WTC11 (cell line): ENCODE data around the gene RABL6. TPM values are rescaled to one million over a fixed set of nuclear protein-coding genes. Genes with fewer than 3 reads are reported as not detected.

ENCODE experiments used
- ATAC-seq: fragments of 200-7000 bp; cut with Tn5 transposase; 2 replicates; pipeline ENCODE4 v1.10.0; 2021; ENCODE audit warnings: mild to moderate bottlenecking, moderate library complexity
- CTCF ChIA-PET: fragments of 300-600 bp; sonication (Branson Sonifier 250); formaldehyde crosslinking; loops from one replicate; lab custom pipeline; 2021; ENCODE audit warnings: antibody characterized with exemption; lab: Charles Lee
- POLR2A ChIA-PET: fragments of 350-600 bp; sonication (Branson Sonifier 250); formaldehyde crosslinking; loops from one replicate; lab custom pipeline; 2021; ENCODE audit warnings: antibody characterized with exemption; lab: Charles Lee
- DNase-seq: peaks from one replicate; pipeline ENCODE4 v3.0.0; 2021; ENCODE audit warnings: low spot score
- H3K27ac Mint-ChIP-seq: 2 replicates; pipeline ENCODE4 v1.8.0; 2021; ENCODE audit warnings: mixed read lengths
- H3K27me3 Mint-ChIP-seq: 2 replicates; pipeline ENCODE4 v1.8.0; 2021; ENCODE audit warnings: low read depth, mild to moderate bottlenecking, moderate library complexity, mixed read lengths
- H3K36me3 Mint-ChIP-seq: 2 replicates; pipeline ENCODE4 v1.8.0; 2021; ENCODE audit warnings: mixed read lengths
- H3K4me1 Mint-ChIP-seq: 2 replicates; pipeline ENCODE4 v1.8.0; 2022; ENCODE audit warnings: mixed read lengths
- H3K4me3 Mint-ChIP-seq: 2 replicates; pipeline ENCODE4 v1.8.0; 2021; ENCODE audit warnings: mild to moderate bottlenecking, moderate library complexity, mixed read lengths
- H3K9me3 Mint-ChIP-seq: 2 replicates; pipeline ENCODE4 v1.8.0; 2021; ENCODE audit warnings: mixed read lengths
- ATF1 ChIP-seq: sonication (generic); formaldehyde crosslinking; IDR thresholded peaks from 2 replicates; pipeline ENCODE4 v1.8.1; 2023; ENCODE audit warnings: mild to moderate bottlenecking, moderate library complexity, missing genetic modification reagents
- ATF3 ChIP-seq: sonication (generic); formaldehyde crosslinking; conservative IDR thresholded peaks from 2 replicates; pipeline ENCODE4 v1.8.1; 2022; ENCODE audit warnings: mild to moderate bottlenecking, missing genetic modification reagents
- E2F1 ChIP-seq: sonication (generic); formaldehyde crosslinking; IDR thresholded peaks from 2 replicates; pipeline ENCODE4 v1.8.0; 2022; ENCODE audit warnings: mild to moderate bottlenecking, missing genetic modification reagents
- EMX1 ChIP-seq: fragments of 250-450 bp; sonication (Bioruptor Pico); IDR thresholded peaks from 2 replicates; pipeline ENCODE4 v1.8.0; 2021; ENCODE audit warnings: mild to moderate bottlenecking
- FOXJ3 ChIP-seq: sonication (generic); formaldehyde crosslinking; IDR thresholded peaks from 2 replicates; pipeline ENCODE4 v1.9.0; 2021; ENCODE audit warnings: missing genetic modification reagents, mild to moderate bottlenecking, borderline replicate concordance
- FOXP1 ChIP-seq: sonication (generic); formaldehyde crosslinking; IDR thresholded peaks from 2 replicates; pipeline ENCODE4 v1.8.0; 2022; ENCODE audit warnings: missing genetic modification reagents, mild to moderate bottlenecking, moderate library complexity, borderline replicate concordance
- IRF2 ChIP-seq: sonication (generic); formaldehyde crosslinking; IDR thresholded peaks from 2 replicates; pipeline ENCODE4 v1.8.0; 2022; ENCODE audit warnings: low read depth, missing genetic modification reagents, borderline replicate concordance
- JAZF1 ChIP-seq: fragments of 250-450 bp; sonication (Bioruptor Pico); IDR thresholded peaks from 2 replicates; pipeline ENCODE4 v1.9.0; 2021; ENCODE audit warnings: moderate library complexity, mild to moderate bottlenecking, inconsistent platforms
- NFYB ChIP-seq: sonication (generic); formaldehyde crosslinking; conservative IDR thresholded peaks from 2 replicates; pipeline ENCODE4 v1.8.0; 2022; ENCODE audit warnings: low read depth, missing genetic modification reagents
- RELA ChIP-seq: sonication (generic); formaldehyde crosslinking; IDR thresholded peaks from 2 replicates; pipeline ENCODE4 v1.8.1; 2022; ENCODE audit warnings: missing genetic modification reagents, mild to moderate bottlenecking, borderline replicate concordance
- STAT6 ChIP-seq: sonication (generic); formaldehyde crosslinking; conservative IDR thresholded peaks from 2 replicates; pipeline ENCODE4 v1.8.1; 2023; ENCODE audit warnings: mild to moderate bottlenecking, low read depth, missing genetic modification reagents, moderate library complexity
- TEAD1 ChIP-seq: sonication (generic); formaldehyde crosslinking; IDR thresholded peaks from 2 replicates; pipeline ENCODE4 v1.8.0; 2022; ENCODE audit warnings: mild to moderate bottlenecking, missing genetic modification reagents
- USF2 ChIP-seq: sonication (generic); formaldehyde crosslinking; IDR thresholded peaks from 2 replicates; pipeline ENCODE4 v1.8.1; 2023; ENCODE audit warnings: mild to moderate bottlenecking, missing genetic modification reagents, moderate library complexity
- ZNF263 ChIP-seq: sonication (generic); formaldehyde crosslinking; IDR thresholded peaks from 2 replicates; pipeline ENCODE4 v1.8.1; 2022; ENCODE audit warnings: low read depth, mild to moderate bottlenecking, moderate library complexity, missing genetic modification reagents
- total RNA-seq: library from RNA; stranded (reverse); gene quantifications from 3 replicates; pipeline ENCODE4 v1.2.3, GENCODE V29; 2021
- TF ChIP-seq, protein P1 (sequence below): fragments of 250-450 bp; sonication (Bioruptor Pico); IDR thresholded peaks from 2 replicates; pipeline ENCODE4 v1.8.0; 2021; ENCODE audit warnings: mild to moderate bottlenecking
- TF ChIP-seq, protein P2 (sequence below): sonication (generic); formaldehyde crosslinking; IDR thresholded peaks from 2 replicates; pipeline ENCODE4 v1.8.1; 2022; ENCODE audit warnings: mild to moderate bottlenecking, missing genetic modification reagents, moderate library complexity, borderline replicate concordance
- TF ChIP-seq, protein P3 (sequence below): fragments of 250-450 bp; sonication (Bioruptor Pico); IDR thresholded peaks from 2 replicates; pipeline ENCODE4 v1.9.0; 2021; ENCODE audit warnings: moderate library complexity, mild to moderate bottlenecking, inconsistent platforms, borderline replicate concordance
- TF ChIP-seq, protein P4 (sequence below): sonication (generic); formaldehyde crosslinking; IDR thresholded peaks from 2 replicates; pipeline ENCODE4 v1.8.1; 2023; ENCODE audit warnings: mild to moderate bottlenecking, missing genetic modification reagents, borderline replicate concordance
- TF ChIP-seq, protein P5 (sequence below): fragments of 250-450 bp; sonication (Bioruptor Pico); IDR thresholded peaks from 2 replicates; pipeline ENCODE4 v1.9.0; 2021; ENCODE audit warnings: mild to moderate bottlenecking

RABL6 gene
- total RNA-seq, 1 experiment from 2014 or later = 171 TPM

- TF ChIP-seq USF2 (CRISPR knock-in tag) (no peak), RELA (no peak), FOXP1 (CRISPR knock-in tag) (no peak), IRF2 (CRISPR knock-in tag) (no peak), EMX1 (no peak), ZNF263 (no peak), NFYB (CRISPR knock-in tag) (no peak), FOXJ3 (no peak)
- TF ChIP-seq, protein P1, sequence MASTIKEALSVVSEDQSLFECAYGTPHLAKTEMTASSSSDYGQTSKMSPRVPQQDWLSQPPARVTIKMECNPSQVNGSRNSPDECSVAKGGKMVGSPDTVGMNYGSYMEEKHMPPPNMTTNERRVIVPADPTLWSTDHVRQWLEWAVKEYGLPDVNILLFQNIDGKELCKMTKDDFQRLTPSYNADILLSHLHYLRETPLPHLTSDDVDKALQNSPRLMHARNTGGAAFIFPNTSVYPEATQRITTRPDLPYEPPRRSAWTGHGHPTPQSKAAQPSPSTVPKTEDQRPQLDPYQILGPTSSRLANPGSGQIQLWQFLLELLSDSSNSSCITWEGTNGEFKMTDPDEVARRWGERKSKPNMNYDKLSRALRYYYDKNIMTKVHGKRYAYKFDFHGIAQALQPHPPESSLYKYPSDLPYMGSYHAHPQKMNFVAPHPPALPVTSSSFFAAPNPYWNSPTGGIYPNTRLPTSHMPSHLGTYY (CRISPR knock-in tag) = no peak
- TF ChIP-seq, protein P2, sequence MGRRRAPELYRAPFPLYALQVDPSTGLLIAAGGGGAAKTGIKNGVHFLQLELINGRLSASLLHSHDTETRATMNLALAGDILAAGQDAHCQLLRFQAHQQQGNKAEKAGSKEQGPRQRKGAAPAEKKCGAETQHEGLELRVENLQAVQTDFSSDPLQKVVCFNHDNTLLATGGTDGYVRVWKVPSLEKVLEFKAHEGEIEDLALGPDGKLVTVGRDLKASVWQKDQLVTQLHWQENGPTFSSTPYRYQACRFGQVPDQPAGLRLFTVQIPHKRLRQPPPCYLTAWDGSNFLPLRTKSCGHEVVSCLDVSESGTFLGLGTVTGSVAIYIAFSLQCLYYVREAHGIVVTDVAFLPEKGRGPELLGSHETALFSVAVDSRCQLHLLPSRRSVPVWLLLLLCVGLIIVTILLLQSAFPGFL (CRISPR knock-in tag) = no peak
Measured at GRCh38 chr9:136857581-136858412, 50.0 kb downstream of the RABL6 start (continued).

DNA sequence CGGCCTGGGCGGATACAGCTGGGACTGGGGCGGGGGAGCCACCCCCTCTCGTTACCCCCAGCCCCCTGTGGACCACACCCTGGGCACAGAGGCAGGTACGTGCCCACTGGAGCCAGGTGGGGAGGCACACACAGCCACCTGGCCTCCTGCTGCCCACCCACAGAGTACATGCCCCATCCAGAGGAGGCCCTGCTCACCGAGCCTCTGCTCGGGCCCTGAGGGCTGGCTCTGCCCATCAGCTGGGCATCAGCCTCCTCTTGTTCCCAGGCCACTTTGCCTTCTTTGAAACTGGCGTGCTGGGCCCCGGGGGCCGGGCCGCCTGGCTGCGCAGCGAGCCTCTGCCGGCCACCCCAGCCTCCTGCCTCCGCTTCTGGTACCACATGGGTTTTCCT is 50.7 kb downstream of the RABL6 start:
- no peak overlapping the region for H3K27ac Mint-ChIP-seq
- no peak overlapping the region for H3K4me3 Mint-ChIP-seq
- ATAC-seq = no peak
- no peaks in the 10 kb centered on the region for H3K27me3 Mint-ChIP-seq
- CTCF ChIA-PET = no interaction called here
- H3K4me1 Mint-ChIP-seq = no peaks in the 10 kb centered on the region
- no peak for DNase-seq
- H3K9me3 Mint-ChIP-seq = no peaks in the 10 kb centered on the region
- POLR2A ChIA-PET = no interaction called here
- H3K36me3 Mint-ChIP-seq = peaks cover 9% of the 10 kb centered on the region
- TF ChIP-seq ATF3 (CRISPR knock-in tag) (no peak), ATF1 (CRISPR knock-in tag) (no peak), JAZF1 (CRISPR knock-in tag) (no peak), TEAD1 (CRISPR knock-in tag) (no peak), E2F1 (CRISPR knock-in tag) (no peak), STAT6 (CRISPR knock-in tag) (no peak)
- TF ChIP-seq, protein P3, sequence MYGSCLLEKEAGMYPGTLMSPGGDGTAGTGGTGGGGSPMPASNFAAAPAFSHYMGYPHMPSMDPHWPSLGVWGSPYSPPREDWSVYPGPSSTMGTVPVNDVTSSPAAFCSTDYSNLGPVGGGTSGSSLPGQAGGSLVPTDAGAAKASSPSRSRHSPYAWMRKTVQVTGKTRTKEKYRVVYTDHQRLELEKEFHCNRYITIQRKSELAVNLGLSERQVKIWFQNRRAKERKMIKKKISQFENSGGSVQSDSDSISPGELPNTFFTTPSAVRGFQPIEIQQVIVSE (CRISPR knock-in tag) = no peak
- TF ChIP-seq, protein P4, sequence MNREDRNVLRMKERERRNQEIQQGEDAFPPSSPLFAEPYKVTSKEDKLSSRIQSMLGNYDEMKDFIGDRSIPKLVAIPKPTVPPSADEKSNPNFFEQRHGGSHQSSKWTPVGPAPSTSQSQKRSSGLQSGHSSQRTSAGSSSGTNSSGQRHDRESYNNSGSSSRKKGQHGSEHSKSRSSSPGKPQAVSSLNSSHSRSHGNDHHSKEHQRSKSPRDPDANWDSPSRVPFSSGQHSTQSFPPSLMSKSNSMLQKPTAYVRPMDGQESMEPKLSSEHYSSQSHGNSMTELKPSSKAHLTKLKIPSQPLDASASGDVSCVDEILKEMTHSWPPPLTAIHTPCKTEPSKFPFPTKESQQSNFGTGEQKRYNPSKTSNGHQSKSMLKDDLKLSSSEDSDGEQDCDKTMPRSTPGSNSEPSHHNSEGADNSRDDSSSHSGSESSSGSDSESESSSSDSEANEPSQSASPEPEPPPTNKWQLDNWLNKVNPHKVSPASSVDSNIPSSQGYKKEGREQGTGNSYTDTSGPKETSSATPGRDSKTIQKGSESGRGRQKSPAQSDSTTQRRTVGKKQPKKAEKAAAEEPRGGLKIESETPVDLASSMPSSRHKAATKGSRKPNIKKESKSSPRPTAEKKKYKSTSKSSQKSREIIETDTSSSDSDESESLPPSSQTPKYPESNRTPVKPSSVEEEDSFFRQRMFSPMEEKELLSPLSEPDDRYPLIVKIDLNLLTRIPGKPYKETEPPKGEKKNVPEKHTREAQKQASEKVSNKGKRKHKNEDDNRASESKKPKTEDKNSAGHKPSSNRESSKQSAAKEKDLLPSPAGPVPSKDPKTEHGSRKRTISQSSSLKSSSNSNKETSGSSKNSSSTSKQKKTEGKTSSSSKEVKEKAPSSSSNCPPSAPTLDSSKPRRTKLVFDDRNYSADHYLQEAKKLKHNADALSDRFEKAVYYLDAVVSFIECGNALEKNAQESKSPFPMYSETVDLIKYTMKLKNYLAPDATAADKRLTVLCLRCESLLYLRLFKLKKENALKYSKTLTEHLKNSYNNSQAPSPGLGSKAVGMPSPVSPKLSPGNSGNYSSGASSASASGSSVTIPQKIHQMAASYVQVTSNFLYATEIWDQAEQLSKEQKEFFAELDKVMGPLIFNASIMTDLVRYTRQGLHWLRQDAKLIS (CRISPR knock-in tag) = no peak
- TF ChIP-seq, protein P5, sequence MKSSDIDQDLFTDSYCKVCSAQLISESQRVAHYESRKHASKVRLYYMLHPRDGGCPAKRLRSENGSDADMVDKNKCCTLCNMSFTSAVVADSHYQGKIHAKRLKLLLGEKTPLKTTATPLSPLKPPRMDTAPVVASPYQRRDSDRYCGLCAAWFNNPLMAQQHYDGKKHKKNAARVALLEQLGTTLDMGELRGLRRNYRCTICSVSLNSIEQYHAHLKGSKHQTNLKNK (CRISPR knock-in tag) = no peak
